ENCODE data around the gene KRTAP16-1. TPM values are rescaled to one million over a fixed set of nuclear protein-coding genes. Genes with fewer than 3 reads are reported as not detected.

Gene KRTAP16-1
- total RNA-seq, 1 experiment from 2014 or later: not detected

DNA sequence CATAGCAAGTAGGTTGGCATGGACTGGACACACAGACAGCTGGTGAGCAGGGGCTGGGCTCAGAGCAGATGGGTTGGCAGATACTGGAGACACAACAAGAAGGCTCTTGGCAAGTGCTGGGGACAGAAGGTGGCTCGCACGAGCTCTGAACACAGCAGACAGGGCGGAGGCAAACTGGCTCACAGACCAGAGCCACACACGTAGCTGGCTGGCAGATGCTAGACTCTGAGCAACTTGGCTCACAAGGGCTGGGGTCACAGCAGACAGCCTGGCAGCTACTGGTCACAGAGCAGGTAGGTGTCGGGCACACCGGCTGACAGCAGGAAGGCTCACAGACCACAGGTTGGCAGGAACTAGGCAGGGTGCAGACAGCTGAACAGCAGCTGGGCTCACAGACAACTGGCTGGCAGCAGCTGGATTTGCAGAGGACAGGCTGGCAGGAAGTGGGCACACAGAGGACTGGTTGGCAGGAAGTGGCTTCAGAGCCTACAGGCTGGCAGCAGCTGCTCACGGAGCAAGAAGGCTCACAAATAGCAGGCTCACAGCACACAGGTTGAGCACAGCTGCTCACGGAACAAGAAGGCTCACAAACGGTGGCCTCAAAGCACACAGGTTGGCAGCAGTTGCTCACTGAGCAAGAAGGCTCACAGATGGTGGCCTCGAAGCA, 725 bp downstream of the KRTAP16-1 start:
- no peak for ATAC-seq
- no peak overlapping the region for H3K27ac Mint-ChIP-seq
- no peaks in the 10 kb centered on the region for H3K36me3 Mint-ChIP-seq
- DNase-seq (ENCODE audit: low spot score): no peak
- no peaks in the 10 kb centered on the region; the same call in none of the 2 replicates for H3K27me3 Mint-ChIP-seq (ENCODE audit: low read depth)
- no peaks in the 10 kb centered on the region for H3K4me1 Mint-ChIP-seq
- CTCF ChIA-PET: interaction anchor here (1.9 kb wide), 1 partner anchor 14 kb away, joined by 7 read pairs; no protein-coding TSS in a partner anchor
- no peak for TF ChIP-seq ETV6 (CRISPR knock-in tag; IDR thresholded peaks at IDR 0.05)
- POLR2A ChIA-PET: no interaction called here
- H3K9me3 Mint-ChIP-seq: no peaks in the 10 kb centered on the region
- H3K4me3 Mint-ChIP-seq: no peak overlapping the region

DNA sequence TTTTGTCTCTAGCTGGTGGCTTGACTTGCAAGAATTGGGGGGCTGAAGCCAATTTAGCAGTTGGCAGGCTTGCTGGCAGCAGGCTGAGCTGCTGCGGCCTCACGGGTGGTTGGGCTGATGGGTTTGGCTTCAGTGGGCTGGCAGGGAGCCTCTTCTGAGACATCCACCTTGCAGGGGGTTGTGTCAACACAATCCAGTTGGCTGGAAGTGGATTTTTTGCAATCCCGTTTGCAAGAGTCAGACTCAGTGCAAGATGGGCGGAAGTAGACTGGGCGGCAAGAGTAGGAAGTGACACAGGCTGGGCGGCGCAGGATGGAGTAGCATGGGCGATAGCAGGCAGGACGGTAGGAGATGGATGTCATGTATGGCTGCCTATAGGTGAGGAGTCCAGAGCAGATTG, 1.5 kb downstream of the KRTAP16-1 start:
- Mint-ChIP-seq H3K4me1 (no peaks in the 10 kb centered on the region), H3K27me3 (ENCODE audit: low read depth) (no peaks in the 10 kb centered on the region; the same call in none of the 2 replicates), H3K36me3 (no peaks in the 10 kb centered on the region), H3K27ac (no peak overlapping the region), H3K4me3 (no peak overlapping the region), H3K9me3 (no peaks in the 10 kb centered on the region)
- TF ChIP-seq MXD4 (CRISPR knock-in tag; IDR thresholded peaks at IDR 0.05; ENCODE audit: borderline replicate concordance) (no peak), TP53 (CRISPR knock-in tag; IDR thresholded peaks at IDR 0.05) (no peak), TCF7 (CRISPR knock-in tag; IDR thresholded peaks at IDR 0.05; ENCODE audit: low read depth) (no peak), GABPB1 (CRISPR knock-in tag; IDR thresholded peaks at IDR 0.05) (no peak), TEAD1 (CRISPR knock-in tag; IDR thresholded peaks at IDR 0.05) (no peak), NFYB (CRISPR knock-in tag; conservative IDR thresholded peaks at IDR 0.05; ENCODE audit: low read depth) (no peak), OVOL2 (CRISPR knock-in tag; IDR thresholded peaks at IDR 0.05; ENCODE audit: borderline replicate concordance) (no peak), FOXK1 (CRISPR knock-in tag; IDR thresholded peaks at IDR 0.05) (no peak)
- TF ChIP-seq, protein P1, sequence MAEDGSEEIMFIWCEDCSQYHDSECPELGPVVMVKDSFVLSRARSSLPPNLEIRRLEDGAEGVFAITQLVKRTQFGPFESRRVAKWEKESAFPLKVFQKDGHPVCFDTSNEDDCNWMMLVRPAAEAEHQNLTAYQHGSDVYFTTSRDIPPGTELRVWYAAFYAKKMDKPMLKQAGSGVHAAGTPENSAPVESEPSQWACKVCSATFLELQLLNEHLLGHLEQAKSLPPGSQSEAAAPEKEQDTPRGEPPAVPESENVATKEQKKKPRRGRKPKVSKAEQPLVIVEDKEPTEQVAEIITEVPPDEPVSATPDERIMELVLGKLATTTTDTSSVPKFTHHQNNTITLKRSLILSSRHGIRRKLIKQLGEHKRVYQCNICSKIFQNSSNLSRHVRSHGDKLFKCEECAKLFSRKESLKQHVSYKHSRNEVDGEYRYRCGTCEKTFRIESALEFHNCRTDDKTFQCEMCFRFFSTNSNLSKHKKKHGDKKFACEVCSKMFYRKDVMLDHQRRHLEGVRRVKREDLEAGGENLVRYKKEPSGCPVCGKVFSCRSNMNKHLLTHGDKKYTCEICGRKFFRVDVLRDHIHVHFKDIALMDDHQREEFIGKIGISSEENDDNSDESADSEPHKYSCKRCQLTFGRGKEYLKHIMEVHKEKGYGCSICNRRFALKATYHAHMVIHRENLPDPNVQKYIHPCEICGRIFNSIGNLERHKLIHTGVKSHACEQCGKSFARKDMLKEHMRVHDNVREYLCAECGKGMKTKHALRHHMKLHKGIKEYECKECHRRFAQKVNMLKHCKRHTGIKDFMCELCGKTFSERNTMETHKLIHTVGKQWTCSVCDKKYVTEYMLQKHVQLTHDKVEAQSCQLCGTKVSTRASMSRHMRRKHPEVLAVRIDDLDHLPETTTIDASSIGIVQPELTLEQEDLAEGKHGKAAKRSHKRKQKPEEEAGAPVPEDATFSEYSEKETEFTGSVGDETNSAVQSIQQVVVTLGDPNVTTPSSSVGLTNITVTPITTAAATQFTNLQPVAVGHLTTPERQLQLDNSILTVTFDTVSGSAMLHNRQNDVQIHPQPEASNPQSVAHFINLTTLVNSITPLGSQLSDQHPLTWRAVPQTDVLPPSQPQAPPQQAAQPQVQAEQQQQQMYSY (CRISPR knock-in tag; IDR thresholded peaks at IDR 0.05): no peak
- TF ChIP-seq, protein P2, sequence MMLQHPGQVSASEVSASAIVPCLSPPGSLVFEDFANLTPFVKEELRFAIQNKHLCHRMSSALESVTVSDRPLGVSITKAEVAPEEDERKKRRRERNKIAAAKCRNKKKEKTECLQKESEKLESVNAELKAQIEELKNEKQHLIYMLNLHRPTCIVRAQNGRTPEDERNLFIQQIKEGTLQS (CRISPR knock-in tag; conservative IDR thresholded peaks at IDR 0.05): no peak
- TF ChIP-seq, protein P3, sequence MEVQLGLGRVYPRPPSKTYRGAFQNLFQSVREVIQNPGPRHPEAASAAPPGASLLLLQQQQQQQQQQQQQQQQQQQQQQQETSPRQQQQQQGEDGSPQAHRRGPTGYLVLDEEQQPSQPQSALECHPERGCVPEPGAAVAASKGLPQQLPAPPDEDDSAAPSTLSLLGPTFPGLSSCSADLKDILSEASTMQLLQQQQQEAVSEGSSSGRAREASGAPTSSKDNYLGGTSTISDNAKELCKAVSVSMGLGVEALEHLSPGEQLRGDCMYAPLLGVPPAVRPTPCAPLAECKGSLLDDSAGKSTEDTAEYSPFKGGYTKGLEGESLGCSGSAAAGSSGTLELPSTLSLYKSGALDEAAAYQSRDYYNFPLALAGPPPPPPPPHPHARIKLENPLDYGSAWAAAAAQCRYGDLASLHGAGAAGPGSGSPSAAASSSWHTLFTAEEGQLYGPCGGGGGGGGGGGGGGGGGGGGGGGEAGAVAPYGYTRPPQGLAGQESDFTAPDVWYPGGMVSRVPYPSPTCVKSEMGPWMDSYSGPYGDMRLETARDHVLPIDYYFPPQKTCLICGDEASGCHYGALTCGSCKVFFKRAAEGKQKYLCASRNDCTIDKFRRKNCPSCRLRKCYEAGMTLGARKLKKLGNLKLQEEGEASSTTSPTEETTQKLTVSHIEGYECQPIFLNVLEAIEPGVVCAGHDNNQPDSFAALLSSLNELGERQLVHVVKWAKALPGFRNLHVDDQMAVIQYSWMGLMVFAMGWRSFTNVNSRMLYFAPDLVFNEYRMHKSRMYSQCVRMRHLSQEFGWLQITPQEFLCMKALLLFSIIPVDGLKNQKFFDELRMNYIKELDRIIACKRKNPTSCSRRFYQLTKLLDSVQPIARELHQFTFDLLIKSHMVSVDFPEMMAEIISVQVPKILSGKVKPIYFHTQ (CRISPR knock-in tag; IDR thresholded peaks at IDR 0.05): no peak
- ATAC-seq (no peak), DNase-seq (ENCODE audit: low spot score) (no peak)
- ChIA-PET CTCF (interaction anchor here (1.9 kb wide), 1 partner anchor 15 kb away, joined by 7 read pairs; no protein-coding TSS in a partner anchor), POLR2A (no interaction called here)

DNA sequence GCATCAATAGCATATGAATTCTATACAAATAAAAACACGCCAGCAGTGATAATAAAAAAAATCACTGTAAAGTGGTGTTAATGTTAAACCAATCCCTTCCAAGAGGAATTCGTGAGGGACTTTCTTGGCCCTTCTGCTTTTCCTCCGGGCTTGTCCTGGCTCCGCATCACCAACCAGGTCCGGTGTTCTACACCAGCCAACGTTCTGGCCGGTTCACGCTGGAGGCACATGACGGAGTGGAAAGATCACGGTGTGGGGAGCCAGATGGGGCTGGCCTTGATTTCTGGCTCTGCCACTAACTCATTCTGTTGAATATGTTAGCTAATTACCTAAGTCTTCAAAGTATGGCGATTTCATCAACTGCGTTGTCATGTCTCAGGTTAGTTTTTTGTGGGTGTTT, 5.0 kb downstream of the KRTAP16-1 start:
- Mint-ChIP-seq H3K36me3 (no peaks in the 10 kb centered on the region), H3K9me3 (peaks cover 6% of the 10 kb centered on the region; the same call in 1 of the 2 replicates), H3K27ac (no peak overlapping the region), H3K4me1 (0 out of 2 replicates have a peak, but pooled peaks cover 2% of the 10 kb centered on the region), H3K4me3 (no peak overlapping the region), H3K27me3 (ENCODE audit: low read depth) (no peaks in the 10 kb centered on the region; the same call in none of the 2 replicates)
- DNase-seq (ENCODE audit: low spot score) (no peak), ATAC-seq (no peak)
- ChIA-PET CTCF (no interaction called here), POLR2A (no interaction called here)
- TF ChIP-seq, protein P4, sequence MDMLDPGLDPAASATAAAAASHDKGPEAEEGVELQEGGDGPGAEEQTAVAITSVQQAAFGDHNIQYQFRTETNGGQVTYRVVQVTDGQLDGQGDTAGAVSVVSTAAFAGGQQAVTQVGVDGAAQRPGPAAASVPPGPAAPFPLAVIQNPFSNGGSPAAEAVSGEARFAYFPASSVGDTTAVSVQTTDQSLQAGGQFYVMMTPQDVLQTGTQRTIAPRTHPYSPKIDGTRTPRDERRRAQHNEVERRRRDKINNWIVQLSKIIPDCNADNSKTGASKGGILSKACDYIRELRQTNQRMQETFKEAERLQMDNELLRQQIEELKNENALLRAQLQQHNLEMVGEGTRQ (CRISPR knock-in tag; IDR thresholded peaks at IDR 0.05): no peak
- TF ChIP-seq, protein P5, sequence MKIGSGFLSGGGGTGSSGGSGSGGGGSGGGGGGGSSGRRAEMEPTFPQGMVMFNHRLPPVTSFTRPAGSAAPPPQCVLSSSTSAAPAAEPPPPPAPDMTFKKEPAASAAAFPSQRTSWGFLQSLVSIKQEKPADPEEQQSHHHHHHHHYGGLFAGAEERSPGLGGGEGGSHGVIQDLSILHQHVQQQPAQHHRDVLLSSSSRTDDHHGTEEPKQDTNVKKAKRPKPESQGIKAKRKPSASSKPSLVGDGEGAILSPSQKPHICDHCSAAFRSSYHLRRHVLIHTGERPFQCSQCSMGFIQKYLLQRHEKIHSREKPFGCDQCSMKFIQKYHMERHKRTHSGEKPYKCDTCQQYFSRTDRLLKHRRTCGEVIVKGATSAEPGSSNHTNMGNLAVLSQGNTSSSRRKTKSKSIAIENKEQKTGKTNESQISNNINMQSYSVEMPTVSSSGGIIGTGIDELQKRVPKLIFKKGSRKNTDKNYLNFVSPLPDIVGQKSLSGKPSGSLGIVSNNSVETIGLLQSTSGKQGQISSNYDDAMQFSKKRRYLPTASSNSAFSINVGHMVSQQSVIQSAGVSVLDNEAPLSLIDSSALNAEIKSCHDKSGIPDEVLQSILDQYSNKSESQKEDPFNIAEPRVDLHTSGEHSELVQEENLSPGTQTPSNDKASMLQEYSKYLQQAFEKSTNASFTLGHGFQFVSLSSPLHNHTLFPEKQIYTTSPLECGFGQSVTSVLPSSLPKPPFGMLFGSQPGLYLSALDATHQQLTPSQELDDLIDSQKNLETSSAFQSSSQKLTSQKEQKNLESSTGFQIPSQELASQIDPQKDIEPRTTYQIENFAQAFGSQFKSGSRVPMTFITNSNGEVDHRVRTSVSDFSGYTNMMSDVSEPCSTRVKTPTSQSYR (CRISPR knock-in tag; IDR thresholded peaks at IDR 0.05): no peak
- TF ChIP-seq, protein P1 (CRISPR knock-in tag; IDR thresholded peaks at IDR 0.05): no peak
- TF ChIP-seq, protein P6, sequence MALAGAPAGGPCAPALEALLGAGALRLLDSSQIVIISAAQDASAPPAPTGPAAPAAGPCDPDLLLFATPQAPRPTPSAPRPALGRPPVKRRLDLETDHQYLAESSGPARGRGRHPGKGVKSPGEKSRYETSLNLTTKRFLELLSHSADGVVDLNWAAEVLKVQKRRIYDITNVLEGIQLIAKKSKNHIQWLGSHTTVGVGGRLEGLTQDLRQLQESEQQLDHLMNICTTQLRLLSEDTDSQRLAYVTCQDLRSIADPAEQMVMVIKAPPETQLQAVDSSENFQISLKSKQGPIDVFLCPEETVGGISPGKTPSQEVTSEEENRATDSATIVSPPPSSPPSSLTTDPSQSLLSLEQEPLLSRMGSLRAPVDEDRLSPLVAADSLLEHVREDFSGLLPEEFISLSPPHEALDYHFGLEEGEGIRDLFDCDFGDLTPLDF (CRISPR knock-in tag; IDR thresholded peaks at IDR 0.05): no peak
